NCI-H2107 (cell line): ENCODE results near the gene DHX35.

Source experiments
- DNase-seq: peaks from one replicate; lab custom pipeline; 2025; lab: John Stamatoyannopoulos, UW

Gene DHX35, protein sequence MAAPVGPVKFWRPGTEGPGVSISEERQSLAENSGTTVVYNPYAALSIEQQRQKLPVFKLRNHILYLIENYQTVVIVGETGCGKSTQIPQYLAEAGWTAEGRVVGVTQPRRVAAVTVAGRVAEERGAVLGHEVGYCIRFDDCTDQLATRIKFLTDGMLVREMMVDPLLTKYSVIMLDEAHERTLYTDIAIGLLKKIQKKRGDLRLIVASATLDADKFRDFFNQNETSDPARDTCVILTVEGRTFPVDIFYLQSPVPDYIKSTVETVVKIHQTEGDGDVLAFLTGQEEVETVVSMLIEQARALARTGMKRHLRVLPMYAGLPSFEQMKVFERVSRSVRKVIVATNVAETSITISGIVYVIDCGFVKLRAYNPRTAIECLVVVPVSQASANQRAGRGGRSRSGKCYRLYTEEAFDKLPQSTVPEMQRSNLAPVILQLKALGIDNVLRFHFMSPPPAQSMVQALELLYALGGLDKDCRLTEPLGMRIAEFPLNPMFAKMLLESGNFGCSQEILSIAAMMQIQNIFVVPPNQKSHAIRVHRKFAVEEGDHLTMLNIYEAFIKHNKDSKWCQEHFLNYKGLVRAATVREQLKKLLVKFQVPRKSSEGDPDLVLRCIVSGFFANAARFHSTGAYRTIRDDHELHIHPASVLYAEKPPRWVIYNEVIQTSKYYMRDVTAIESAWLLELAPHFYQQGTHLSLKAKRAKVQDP

DNA sequence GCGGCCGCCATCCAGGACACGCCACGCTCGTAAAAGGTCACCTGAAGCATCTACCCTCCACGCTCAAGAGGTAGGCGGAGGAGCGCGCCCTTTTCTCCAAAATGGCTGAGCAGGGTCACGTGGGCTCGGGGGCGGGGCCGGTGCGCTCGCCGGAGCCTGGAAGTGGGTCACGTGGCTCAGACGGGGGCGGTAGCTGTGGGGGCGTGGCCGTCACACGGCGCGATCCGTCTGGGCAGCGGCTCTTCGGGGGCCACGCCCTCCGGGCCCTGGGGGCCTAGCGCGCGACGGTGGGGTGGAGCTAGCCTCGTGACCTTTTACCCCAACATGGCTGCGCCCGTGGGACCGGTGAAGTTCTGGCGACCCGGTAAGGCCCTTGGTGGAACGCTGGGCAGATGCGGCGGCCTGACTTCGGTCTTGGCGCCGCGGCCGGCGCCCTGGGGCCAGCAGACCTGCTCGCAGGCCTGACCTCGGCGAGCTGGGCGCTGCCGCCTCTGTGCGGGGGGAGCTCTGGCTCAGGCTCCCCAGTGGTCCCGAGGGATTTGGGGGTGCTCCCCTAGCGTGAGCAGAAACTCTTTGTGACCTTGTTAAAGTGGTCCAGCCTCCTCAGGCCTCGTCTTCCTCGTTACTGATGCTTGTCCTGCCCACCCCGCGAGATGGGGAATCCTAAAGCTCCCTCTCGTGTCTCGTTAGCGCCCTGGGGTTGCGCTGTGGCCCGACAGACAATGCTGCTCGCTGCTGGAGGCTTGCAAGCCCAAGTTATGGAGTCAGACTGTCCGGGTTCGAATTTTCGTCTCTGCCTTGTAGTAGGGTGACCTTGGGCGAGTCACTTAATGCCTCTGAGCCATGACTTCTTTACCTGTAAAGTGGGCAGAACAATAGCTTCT, at the start of gene DHX35:
Gene DHX35 (plus strand): TSS at position 301 of the 884 bp plus-strand sequence. CDS start 24 bp downstream, at position 325.
- peak; percentile 80 for DNase-seq

GRCh38 chr20:38915355-38915754, 46.8 kb upstream of the DHX35 start:
- no peak for DNase-seq

- no peak for DNase-seq
Observed at GRCh38 chr20:38917657-38918056, 44.5 kb upstream of the DHX35 start.

- DNase-seq, result no peak
Observed at GRCh38 chr20:38918172-38918571, 44.0 kb upstream of the DHX35 start.

- DNase-seq, result no peak
Observed at GRCh38 chr20:38919683-38920082, 42.5 kb upstream of the DHX35 start.

DNA sequence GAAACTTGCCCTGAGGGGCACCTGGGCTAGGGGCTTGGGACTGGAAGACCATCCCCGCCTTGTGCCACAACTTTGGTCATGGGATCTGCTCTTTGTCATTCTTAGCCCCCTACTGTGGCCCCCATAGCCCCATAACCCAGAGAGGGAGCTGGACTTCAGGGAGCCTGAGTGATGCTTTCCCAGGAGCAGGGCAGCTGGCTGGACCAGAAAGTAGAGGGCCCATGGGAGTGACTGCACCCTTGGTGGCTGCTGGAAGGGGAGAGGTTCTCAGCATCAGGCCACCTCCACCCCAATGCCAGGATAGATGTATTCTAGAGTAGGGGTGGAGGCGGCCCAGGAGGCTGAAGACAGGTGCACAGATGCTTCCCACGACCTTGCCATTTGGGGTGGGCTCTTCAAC, 41.7 kb upstream of the DHX35 start:
- DNase-seq, result no peak

DNA sequence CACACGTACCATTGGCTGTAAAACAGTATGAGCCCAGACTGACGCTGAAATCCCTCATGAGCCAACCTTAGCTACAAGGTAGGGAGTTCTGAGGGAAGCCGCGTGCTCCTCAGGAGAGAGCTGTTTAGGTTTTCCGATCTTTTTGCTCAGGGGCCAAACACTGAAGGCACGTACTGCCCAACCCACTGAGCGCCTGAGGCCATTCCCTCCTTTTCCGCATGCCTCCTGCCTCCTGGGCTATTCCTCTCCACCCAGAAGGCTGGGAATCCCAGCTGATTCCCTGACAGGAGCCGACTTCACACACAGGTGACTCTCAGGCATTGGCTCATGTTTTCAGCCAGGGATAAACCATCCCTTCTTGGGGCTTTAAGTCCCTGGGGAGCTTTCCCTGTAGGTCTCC, 41.3 kb upstream of the DHX35 start:
- no peak for DNase-seq

- no peak for DNase-seq
Observed at GRCh38 chr20:38924718-38925117, 37.4 kb upstream of the DHX35 start.

DNA sequence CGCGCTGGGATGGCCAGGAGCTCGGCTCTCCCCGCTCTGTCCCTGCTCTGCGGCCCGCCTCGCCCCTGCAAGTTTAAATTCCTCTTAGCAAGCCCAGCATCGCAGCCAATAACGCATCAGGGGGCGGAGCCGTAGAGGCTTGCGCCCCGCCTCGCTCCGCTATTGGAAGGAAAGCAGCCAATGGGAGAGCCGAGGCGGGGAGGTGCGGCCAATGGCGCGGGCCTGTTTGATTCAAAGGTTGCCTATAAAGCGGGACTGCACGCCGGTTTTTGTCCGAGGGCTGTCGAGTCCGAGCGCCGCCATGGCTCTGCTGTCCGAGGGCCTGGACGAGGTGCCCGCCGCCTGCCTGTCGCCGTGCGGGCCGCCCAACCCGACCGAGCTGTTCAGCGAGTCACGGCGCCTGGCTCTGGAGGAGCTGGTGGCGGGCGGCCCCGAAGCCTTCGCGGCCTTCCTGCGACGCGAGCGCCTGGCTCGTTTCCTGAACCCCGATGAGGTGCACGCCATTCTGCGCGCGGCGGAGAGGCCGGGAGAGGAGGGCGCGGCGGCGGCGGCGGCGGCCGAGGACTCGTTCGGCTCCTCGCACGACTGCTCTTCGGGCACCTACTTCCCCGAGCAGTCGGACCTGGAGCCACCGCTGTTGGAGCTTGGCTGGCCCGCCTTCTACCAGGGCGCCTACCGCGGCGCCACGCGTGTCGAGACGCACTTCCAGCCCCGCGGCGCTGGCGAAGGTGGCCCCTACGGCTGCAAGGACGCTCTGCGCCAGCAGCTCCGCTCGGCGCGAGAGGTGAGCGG, 35.8 kb upstream of the DHX35 start, which contains the start of gene FAM83D:
Gene FAM83D (plus strand): TSS at position 276 of the 792 bp plus-strand sequence. CDS start 26 bp downstream, at position 302.
- peak; percentile 83 for DNase-seq

DNA sequence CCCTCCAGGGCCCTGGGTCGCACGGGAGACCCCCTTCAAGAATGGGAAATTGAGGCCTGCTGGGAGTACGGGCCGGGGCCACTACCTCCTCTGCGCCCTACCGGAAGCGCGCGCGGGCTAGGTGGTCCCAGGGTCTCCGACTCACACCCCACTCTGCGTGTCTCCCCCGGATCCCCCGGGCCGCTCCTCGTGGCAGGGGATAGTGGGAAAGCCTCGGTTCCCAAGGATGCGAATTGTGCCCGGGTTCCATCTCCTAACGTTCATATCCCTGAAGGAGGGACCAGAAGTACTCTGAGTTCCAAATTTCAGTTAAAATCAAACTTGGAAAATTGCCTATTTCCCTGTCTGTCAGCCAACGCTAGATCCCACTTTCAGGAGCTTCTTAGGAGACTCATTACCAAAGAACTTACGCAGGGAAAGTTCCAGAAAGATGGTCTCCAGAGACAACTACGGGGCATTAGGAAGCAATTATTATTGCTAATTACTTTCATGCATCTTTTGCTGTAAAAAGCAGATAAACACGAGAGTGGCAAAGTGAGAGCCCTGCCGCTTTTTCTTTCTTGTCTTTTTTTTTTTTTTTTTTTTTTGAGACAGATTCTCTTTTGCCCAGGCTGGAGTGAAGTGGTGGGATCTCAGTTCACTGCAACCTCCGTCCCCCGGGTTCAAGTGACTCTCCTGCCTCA, 35.1 kb upstream of the DHX35 start:
- no peak for DNase-seq

GRCh38 chr20:38927902-38928578, 34.1 kb upstream of the DHX35 start:
- DNase-seq, result no peak

- DNase-seq, result no peak
Observed at GRCh38 chr20:38930242-38930569, 31.9 kb upstream of the DHX35 start.

DNA sequence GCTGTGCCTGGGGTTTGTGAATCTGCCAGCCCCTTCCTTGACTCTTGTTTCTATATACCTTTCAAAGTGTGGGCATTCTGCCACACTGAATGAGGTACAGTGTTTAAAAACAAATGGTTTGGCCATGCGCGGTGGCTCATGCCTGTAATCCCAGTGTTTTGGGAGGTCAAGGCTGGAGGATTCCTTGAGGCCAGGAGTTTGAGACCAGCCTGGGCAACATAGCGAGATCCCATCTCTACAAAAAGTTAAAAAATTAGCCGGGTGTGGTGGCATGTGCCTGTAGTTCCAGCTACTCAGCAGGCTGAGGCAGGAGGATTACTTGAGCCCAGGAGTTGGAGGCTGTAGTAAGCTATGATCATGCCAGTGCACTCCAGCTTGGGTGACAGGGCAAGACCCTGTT, 30.2 kb upstream of the DHX35 start:
- no peak for DNase-seq

GRCh38 chr20:38932457-38933120, 29.6 kb upstream of the DHX35 start:
- no peak for DNase-seq

GRCh38 chr20:38934530-38934929, 27.6 kb upstream of the DHX35 start:
- DNase-seq, result no peak

GRCh38 chr20:38935285-38935684, 26.9 kb upstream of the DHX35 start:
- DNase-seq, result no peak

- no peak for DNase-seq
Observed at GRCh38 chr20:38935967-38936407, 26.2 kb upstream of the DHX35 start.

DNA sequence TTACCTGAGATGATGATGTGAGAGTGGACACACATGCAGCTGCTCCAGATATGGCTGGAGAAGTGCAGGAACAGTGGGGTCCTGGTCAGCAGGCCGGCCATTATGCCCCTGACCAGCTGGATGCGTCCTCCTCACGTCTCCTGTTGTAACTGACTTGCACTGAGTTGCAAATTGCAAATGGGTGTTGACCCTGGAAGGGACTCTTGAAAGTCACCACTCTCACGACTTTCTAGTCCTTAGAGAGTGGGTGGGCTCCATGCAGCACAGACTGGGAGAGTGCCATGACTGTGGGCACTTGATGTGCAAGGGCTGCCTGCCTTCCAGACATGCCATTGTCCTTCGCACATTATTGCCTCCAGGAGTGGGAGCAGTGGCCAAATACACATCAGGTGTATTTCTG, 25.1 kb upstream of the DHX35 start:
- DNase-seq, result no peak

- peak; percentile 7 for DNase-seq
Observed at GRCh38 chr20:38937978-38938473, 24.1 kb upstream of the DHX35 start.

GRCh38 chr20:38939686-38940085, 22.5 kb upstream of the DHX35 start:
- no peak for DNase-seq
